Measurements from ENCODE around the gene EPHB3. TPM values are rescaled to one million over a fixed set of nuclear protein-coding genes. Genes with fewer than 3 reads are reported as not detected.

Gene EPHB3
- total RNA-seq, 1 donor from 2014 or later = 1.2 TPM

DNA sequence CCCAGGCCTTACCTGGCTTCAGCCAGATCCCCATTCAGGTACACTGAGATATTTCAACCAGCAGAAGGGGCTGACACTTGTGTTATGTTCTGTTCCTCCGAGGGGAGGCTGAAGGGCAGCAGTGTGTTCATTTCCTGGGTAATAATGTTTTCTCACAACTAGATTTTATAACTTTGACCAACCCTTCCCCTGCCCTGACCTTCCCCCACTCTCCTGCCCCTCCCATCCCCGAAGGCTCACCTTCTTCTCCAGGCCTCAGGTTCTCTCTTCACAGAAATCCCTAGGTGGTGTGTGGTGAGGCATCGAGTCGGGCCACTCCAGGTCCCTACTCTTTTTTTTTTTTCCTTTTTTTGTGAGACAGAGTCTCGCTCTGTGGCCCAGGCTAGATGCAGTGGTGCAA, 34.6 kb downstream of the EPHB3 start:
- H3K4me3 ChIP-seq = no peak overlapping the region
- TF ChIP-seq, protein P1, sequence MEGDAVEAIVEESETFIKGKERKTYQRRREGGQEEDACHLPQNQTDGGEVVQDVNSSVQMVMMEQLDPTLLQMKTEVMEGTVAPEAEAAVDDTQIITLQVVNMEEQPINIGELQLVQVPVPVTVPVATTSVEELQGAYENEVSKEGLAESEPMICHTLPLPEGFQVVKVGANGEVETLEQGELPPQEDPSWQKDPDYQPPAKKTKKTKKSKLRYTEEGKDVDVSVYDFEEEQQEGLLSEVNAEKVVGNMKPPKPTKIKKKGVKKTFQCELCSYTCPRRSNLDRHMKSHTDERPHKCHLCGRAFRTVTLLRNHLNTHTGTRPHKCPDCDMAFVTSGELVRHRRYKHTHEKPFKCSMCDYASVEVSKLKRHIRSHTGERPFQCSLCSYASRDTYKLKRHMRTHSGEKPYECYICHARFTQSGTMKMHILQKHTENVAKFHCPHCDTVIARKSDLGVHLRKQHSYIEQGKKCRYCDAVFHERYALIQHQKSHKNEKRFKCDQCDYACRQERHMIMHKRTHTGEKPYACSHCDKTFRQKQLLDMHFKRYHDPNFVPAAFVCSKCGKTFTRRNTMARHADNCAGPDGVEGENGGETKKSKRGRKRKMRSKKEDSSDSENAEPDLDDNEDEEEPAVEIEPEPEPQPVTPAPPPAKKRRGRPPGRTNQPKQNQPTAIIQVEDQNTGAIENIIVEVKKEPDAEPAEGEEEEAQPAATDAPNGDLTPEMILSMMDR (IDR thresholded peaks at IDR 0.05) = no peak
- H3K27ac ChIP-seq = no peak overlapping the region
- no peak for DNase-seq (ENCODE audit: low spot score in 2 of 2)
- H3K9me3 ChIP-seq = no peaks in the 10 kb centered on the region
- intact Hi-C loops (cut with DNase I) = no loop called here
- no peaks in the 10 kb centered on the region for H3K27me3 ChIP-seq
- no peaks in the 10 kb centered on the region for H3K36me3 ChIP-seq
- no peaks in the 10 kb centered on the region for H3K4me1 ChIP-seq

DNA sequence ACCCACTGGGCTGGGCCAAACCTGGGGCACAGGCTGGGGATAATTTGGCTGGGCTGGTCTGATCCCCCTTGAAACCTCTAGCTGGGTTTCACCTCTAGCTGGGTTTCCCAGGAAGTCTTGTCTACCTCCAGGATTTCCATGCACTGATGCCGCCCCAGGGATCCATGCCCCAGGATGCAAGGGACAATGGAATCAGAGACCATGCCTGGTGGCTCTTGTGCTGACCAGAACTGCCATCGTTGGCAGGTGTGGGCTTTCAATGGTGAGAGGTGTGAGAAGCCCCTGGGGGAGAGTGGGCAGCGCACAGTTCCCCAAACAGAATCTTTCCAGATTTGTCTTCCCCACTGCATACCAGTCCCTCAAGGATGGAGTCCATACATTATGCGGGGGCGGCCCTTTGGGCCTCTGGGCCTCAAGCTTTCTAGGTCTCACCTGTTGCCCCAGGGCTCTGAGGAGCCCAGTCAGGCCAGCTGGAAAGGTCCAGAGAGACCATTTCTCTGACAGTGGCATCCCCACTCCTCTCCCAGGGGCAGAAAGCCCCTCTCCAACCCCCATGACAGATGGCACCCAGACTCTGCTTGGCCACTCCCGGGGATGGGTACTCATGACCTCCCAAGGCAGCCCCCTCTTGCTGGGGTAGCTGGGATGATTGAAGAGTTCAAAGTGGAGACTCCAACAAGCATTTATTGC, 35.4 kb downstream of the EPHB3 start:
- H3K4me1 ChIP-seq = peaks cover under 1 to 4% of the 10 kb centered on the region in 2 donors
- no peaks in the 10 kb centered on the region for H3K9me3 ChIP-seq
- H3K27ac ChIP-seq = no peak overlapping the region
- intact Hi-C loops (cut with DNase I) = no loop called here
- no peaks in the 10 kb centered on the region for H3K27me3 ChIP-seq
- H3K4me3 ChIP-seq = no peak overlapping the region
- no peaks in the 10 kb centered on the region for H3K36me3 ChIP-seq
- DNase-seq (ENCODE audit: low spot score in 2 of 2) = no peak
- TF ChIP-seq, protein P1 (IDR thresholded peaks at IDR 0.05) = no peak

DNA sequence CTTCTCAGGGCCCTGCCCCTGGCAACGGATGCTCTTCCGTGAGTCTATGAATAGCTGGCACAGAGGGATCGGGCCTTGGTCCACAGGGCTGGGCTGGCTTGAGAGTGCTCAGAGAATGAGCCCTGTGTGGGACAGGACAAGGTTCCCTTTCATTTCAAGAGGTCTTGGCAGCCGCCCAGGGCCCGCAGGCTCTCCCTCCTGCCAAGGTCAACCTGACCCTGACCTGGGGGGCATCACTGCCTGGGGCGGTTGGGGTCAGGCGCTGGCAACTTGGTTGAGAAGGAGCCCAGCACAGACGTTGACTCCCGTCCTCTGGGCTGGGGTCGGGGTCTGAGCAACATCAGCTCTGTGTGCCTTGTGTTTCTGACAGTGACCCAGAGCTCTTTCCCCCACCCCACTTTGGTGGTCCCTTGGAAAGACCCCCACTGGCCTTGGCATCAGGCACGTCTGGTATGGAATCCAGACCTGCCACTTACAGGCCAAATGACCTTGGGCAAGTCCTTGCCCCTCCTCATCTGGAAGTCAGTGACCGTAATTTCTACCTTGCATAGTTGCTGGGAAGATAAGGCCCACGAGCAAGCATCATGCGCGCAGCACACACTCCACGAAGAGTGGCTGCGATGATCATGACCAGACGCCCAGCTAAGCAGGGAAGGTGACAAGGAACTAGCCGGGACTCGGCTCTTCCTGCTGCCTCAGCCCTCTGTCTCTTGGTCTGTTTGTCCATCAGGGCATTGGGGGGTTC, 36.4 kb downstream of the EPHB3 start:
- H3K4me1 ChIP-seq = peaks cover 5 to 8% of the 10 kb centered on the region in 2 donors
- H3K36me3 ChIP-seq = no peaks in the 10 kb centered on the region
- intact Hi-C loops (cut with DNase I) = no loop called here
- no peak overlapping the region for H3K4me3 ChIP-seq
- no peaks in the 10 kb centered on the region for H3K9me3 ChIP-seq
- no peak for DNase-seq (ENCODE audit: low spot score in 2 of 2)
- TF ChIP-seq, protein P1 (IDR thresholded peaks at IDR 0.05) = no peak
- H3K27ac ChIP-seq = no peak overlapping the region
- no peaks in the 10 kb centered on the region for H3K27me3 ChIP-seq

DNA sequence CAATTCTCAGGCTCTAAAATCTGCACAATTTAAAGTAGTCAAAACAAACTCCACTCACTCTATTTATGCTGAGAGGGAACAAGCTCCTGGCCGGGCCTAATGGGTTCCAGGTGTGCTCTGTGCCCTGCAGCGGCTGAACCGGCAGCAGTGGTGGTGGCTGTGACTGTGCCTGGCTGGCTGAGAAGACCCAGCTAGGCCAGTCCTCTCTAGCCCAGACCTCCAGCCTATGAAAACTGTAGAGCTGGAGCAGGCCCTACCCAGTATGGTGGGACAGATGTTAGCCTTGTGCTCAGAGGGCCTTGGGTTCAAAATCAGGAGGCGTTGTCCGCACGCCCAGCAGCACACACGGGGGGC, 37.0 kb downstream of the EPHB3 start:
- H3K9me3 ChIP-seq = no peaks in the 10 kb centered on the region
- no peak overlapping the region for H3K4me3 ChIP-seq
- intact Hi-C loops (cut with DNase I) = no loop called here
- H3K27ac ChIP-seq = no peak overlapping the region
- H3K27me3 ChIP-seq = no peaks in the 10 kb centered on the region
- DNase-seq (ENCODE audit: low spot score in 2 of 2) = no peak
- peaks cover 5 to 12% of the 10 kb centered on the region in 2 donors for H3K4me1 ChIP-seq
- no peaks in the 10 kb centered on the region for H3K36me3 ChIP-seq
- TF ChIP-seq, protein P1 (IDR thresholded peaks at IDR 0.05) = no peak

DNA sequence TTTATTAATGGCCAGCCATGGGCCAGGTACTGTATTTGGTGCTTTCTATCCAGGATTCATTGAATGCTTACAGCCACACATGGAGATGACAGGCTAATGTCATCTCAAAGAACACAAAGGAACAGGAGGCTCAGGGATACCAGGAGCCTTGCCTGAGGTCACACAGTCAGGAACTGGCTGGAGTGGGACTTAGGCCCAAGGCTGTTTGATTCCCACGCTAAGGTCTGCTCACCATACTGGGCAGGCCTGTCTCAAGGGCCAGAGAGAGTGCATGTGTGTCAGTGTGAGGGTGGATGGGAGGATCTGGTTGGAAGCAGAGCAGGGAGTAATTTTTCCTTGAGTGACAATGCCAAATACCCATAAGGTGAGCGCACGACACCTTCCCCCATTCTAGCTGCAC, 37.6 kb downstream of the EPHB3 start:
- TF ChIP-seq, protein P1 (IDR thresholded peaks at IDR 0.05) = no peak
- DNase-seq (ENCODE audit: low spot score in 2 of 2) = no peak

More for the DNA sequence above, 37.6 kb downstream of the EPHB3 start:
- no peaks in the 10 kb centered on the region for H3K36me3 ChIP-seq
- no peaks in the 10 kb centered on the region for H3K27me3 ChIP-seq
- peaks cover 5 to 18% of the 10 kb centered on the region in 2 donors for H3K4me1 ChIP-seq
- intact Hi-C loops (cut with DNase I) = no loop called here
- no peak overlapping the region for H3K27ac ChIP-seq
- H3K9me3 ChIP-seq = no peaks in the 10 kb centered on the region
- H3K4me3 ChIP-seq = no peak overlapping the region

Measured in ascending aorta (tissue), 2 donors.